Posterior vena cava (tissue), 2 donors: ENCODE results near the gene VWCE. TPM values are rescaled to one million over a fixed set of nuclear protein-coding genes. Genes with fewer than 3 reads are reported as not detected.

Experiments
- DNase-seq: peaks from one replicate; pipeline ENCODE4 v3.0.0-alpha.2; 2020; ENCODE audit warnings: low spot score
- intact Hi-C, 2 donors: fragments of 100-400 bp; cut with DNase I; formaldehyde crosslinking; loops; one replicate each; pipeline versions ENCODE4 v1.14.1 to v1.14.2; 2022 to 2023
- total RNA-seq, 2 donors: library from RNA; stranded (reverse); fragmentation: NEBNext Ultra II Directional; extraction: Animal tissue kit (Norgen Biotek cat#: 25700); gene quantifications; one replicate each; pipeline ENCODE4 v1.2.1, GENCODE V29; 2021
- donor health status: DM: yes; HTN: yes; CAD: no.
- donor health status: DM: yes; HTN: yes; CAD: no.

Gene VWCE
- total RNA-seq, 2 donors from 2014 or later, result 1.6 to 2.9 TPM

- no peak for DNase-seq
- intact Hi-C loops, result no loop called here
Observed at GRCh38 chr11:61290905-61291690, 4.0 kb downstream of the VWCE start.

GRCh38 chr11:61287338-61287977 lies 7.7 kb downstream of the VWCE start:
- DNase-seq, result no peak
- intact Hi-C loops, result no loop called here

- DNase-seq, result no peak
- intact Hi-C loops, result no loop called here
Observed at GRCh38 chr11:61283613-61284012, 11.5 kb downstream of the VWCE start.

GRCh38 chr11:61281581-61282250 lies 13.4 kb downstream of the VWCE start:
- DNase-seq, result no peak
- intact Hi-C loops, result no loop called here

- no peak for DNase-seq
- intact Hi-C loops, result no loop called here
Observed at GRCh38 chr11:61280883-61281580, 14.1 kb downstream of the VWCE start.

- DNase-seq, result no peak
- intact Hi-C loops, result no loop called here
Observed at GRCh38 chr11:61279934-61280659, 15.0 kb downstream of the VWCE start.

- no peak for DNase-seq
- intact Hi-C loops, result no loop called here
Observed at GRCh38 chr11:61278001-61278470, 17.1 kb downstream of the VWCE start.

- no peak for DNase-seq
- intact Hi-C loops, result no loop called here
Observed at GRCh38 chr11:61277186-61278000, 17.7 kb downstream of the VWCE start.

GRCh38 chr11:61275191-61275590 lies 19.9 kb downstream of the VWCE start:
- intact Hi-C loops, result no loop called here
- no peak for DNase-seq

GRCh38 chr11:61274084-61274483 lies 21.0 kb downstream of the VWCE start:
- DNase-seq, result no peak
- intact Hi-C loops, result no loop called here

GRCh38 chr11:61273178-61274078 lies 21.7 kb downstream of the VWCE start:
- intact Hi-C loops, result no loop called here
- no peak for DNase-seq

- DNase-seq, result no peak
- intact Hi-C loops, result no loop called here
Observed at GRCh38 chr11:61272731-61273130, 22.4 kb downstream of the VWCE start.

GRCh38 chr11:61270354-61271076 lies 24.6 kb downstream of the VWCE start:
- intact Hi-C loops, result no loop called here

GRCh38 chr11:61268588-61269250 lies 26.4 kb downstream of the VWCE start:
- intact Hi-C loops, result no loop called here
- no peak for DNase-seq

More at GRCh38 chr11:61270354-61271076, 24.6 kb downstream of the VWCE start:
- no peak for DNase-seq

- intact Hi-C loops, result no loop called here
- DNase-seq, result no peak
Observed at GRCh38 chr11:61267437-61267841, 27.7 kb downstream of the VWCE start.

GRCh38 chr11:61266602-61267001 lies 28.5 kb downstream of the VWCE start:
- DNase-seq, result no peak
- intact Hi-C loops, result no loop called here
